ENCODE results near the gene POU2F1.

DNA sequence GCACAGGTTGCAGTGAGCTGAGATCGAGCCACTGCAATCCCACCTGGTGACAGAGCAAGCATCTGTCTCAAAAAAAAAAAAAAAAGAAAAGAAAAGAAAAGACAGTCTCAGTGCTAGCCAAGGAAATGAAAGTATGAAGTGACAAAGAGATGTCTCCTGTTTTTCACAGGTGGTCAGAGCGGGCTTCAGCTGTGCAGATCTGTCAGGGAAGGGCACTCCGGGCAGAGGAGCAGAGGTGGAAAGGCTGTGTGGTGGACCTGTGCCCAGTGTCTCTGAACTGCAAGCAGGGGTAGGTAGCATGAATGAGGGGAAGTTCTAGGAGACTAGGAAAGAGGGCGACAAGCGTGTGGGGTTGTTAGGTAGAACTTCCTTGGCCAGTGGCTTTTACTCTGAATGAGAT lies 230.2 kb downstream of the POU2F1 start:
- no peak for TF ChIP-seq EZH2 (IDR thresholded peaks at IDR 0.05; ENCODE audit: low read length)
- TF ChIP-seq, protein P1, sequence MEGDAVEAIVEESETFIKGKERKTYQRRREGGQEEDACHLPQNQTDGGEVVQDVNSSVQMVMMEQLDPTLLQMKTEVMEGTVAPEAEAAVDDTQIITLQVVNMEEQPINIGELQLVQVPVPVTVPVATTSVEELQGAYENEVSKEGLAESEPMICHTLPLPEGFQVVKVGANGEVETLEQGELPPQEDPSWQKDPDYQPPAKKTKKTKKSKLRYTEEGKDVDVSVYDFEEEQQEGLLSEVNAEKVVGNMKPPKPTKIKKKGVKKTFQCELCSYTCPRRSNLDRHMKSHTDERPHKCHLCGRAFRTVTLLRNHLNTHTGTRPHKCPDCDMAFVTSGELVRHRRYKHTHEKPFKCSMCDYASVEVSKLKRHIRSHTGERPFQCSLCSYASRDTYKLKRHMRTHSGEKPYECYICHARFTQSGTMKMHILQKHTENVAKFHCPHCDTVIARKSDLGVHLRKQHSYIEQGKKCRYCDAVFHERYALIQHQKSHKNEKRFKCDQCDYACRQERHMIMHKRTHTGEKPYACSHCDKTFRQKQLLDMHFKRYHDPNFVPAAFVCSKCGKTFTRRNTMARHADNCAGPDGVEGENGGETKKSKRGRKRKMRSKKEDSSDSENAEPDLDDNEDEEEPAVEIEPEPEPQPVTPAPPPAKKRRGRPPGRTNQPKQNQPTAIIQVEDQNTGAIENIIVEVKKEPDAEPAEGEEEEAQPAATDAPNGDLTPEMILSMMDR (optimal IDR thresholded peaks at IDR 0.05 in 1 of 3, IDR thresholded peaks at IDR 0.05 in 1 of 3, conservative IDR thresholded peaks at IDR 0.05 in 1 of 3; ENCODE audit: extremely low read depth in 1 of 3, insufficient read depth in 2 of 3, low read length in 3 of 3) = no peak
